Tibial nerve (tissue), 4 donors: ENCODE results near the gene DOCK1. TPM values are rescaled to one million over a fixed set of nuclear protein-coding genes. Genes with fewer than 3 reads are reported as not detected.

Experiments
- DNase-seq, 2 donors: peaks; one replicate each; pipeline ENCODE4 v3.0.0-alpha.2; 2019; ENCODE audit warnings: low spot score in 2 of 2
- H3K27ac ChIP-seq, 4 donors: fragments of 200-600 bp; sonication (generic) in 3 of 4; one replicate each; pipeline ENCODE4 v1.5.1; 2017 to 2019; ENCODE audit warnings: mild to moderate bottlenecking in 1 of 4
- H3K27me3 ChIP-seq, 2 donors: fragments of 200-600 bp; sonication (generic) in 1 of 2; one replicate each; pipeline versions ENCODE4 v1.5.1 to v1.6.0; 2017 to 2019
- H3K36me3 ChIP-seq, 3 donors: fragments of 200-600 bp; sonication (generic); one replicate each; pipeline ENCODE4 v1.5.1; 2018 to 2019
- H3K4me1 ChIP-seq, 4 donors: fragments of 200-600 bp; sonication (generic) in 3 of 4; one replicate each; pipeline ENCODE4 v1.5.1; 2017 to 2019
- H3K4me3 ChIP-seq, 4 donors: fragments of 200-600 bp; sonication (generic) in 3 of 4; one replicate each; pipeline ENCODE4 v1.5.1; 2017 to 2019; ENCODE audit warnings: mild to moderate bottlenecking in 1 of 4, moderate library complexity in 1 of 4
- H3K9me3 ChIP-seq, 4 donors: fragments of 200-600 bp; sonication (generic) in 3 of 4; one replicate each; pipeline ENCODE4 v1.5.1; 2017 to 2019
- CTCF ChIP-seq, 5 experiments: fragments of 200-600 bp in 3 of 5; fragments of 450-650 bp in 2 of 5; sonication (generic) in 3 of 5; IDR thresholded peaks; one replicate each; pipeline ENCODE4 v1.5.1; 2016 to 2019; ENCODE audit warnings: antibody characterized with exemption in 5 of 5, mild to moderate bottlenecking in 3 of 5, moderate library complexity in 2 of 5
- EP300 ChIP-seq, 2 donors: sonication (generic); formaldehyde crosslinking; IDR thresholded peaks; one replicate each; pipeline ENCODE4 v1.6.1; 2017; ENCODE audit warnings: antibody characterized with exemption in 2 of 2, mild to moderate bottlenecking in 1 of 2
- POLR2A ChIP-seq, 2 donors: fragments of 450-650 bp; IDR thresholded peaks; one replicate each; pipeline ENCODE4 v1.6.1; 2017; ENCODE audit warnings: antibody characterized with exemption in 2 of 2, mild to moderate bottlenecking in 2 of 2, moderate library complexity in 2 of 2
- WGBS, 2 donors: methylation state at CpG; one replicate each; pipeline ENCODE4 v1.1.5; 2018; 5-methylcytosine and 5-hydroxymethylcytosine counted together
- total RNA-seq, 4 donors: library from RNA; depleted of rRNA; stranded (reverse); fragments of >200 nt; gene quantifications; one replicate each; pipeline ENCODE4 v1.1.0, GENCODE V29; 2016

Gene DOCK1
- total RNA-seq, 4 donors from 2014 or later: 57.3 to 76.7 (median 63.7) TPM

GRCh38 chr10:126921162-126921561, 15.9 kb downstream of the DOCK1 start:
- H3K9me3 ChIP-seq: no peaks in the 10 kb centered on the region
- 84 to 97% methylated on average over 4 of the region's 4 CpGs for WGBS, 2 donors
- DNase-seq: no peak
- no peaks in the 10 kb centered on the region for H3K27me3 ChIP-seq
- peaks cover 0 to 50% (median 8%) of the 10 kb centered on the region in 4 donors for H3K4me1 ChIP-seq
- no peak overlapping the region for H3K4me3 ChIP-seq
- TF ChIP-seq EP300 (IDR thresholded peaks at IDR 0.05): no peak
- TF ChIP-seq CTCF (IDR thresholded peaks at IDR 0.05): no peak
- no peak for TF ChIP-seq POLR2A (IDR thresholded peaks at IDR 0.05)
- H3K27ac ChIP-seq: no peak overlapping the region
- H3K36me3 ChIP-seq: no peaks in the 10 kb centered on the region

GRCh38 chr10:126921974-126922525, 16.8 kb downstream of the DOCK1 start:
- Histone ChIP-seq H3K9me3 (no peaks in the 10 kb centered on the region), H3K4me1 (peaks cover 0 to 56% (median 8%) of the 10 kb centered on the region in 4 donors)
- 81 to 82% methylated on average over 4 of the region's 4 CpGs for WGBS, 2 donors

GRCh38 chr10:126924180-126924914, 19.1 kb downstream of the DOCK1 start:
- H3K4me1 ChIP-seq: peaks cover 0 to 36% (median 0%) of the 10 kb centered on the region in 4 donors
- whole genome bisulfite sequencing, 2 donors: 45 to 49% methylated on average over 6 of the region's 6 CpGs
- no peak overlapping the region for H3K4me3 ChIP-seq
- no peak for DNase-seq
- H3K9me3 ChIP-seq: no peaks in the 10 kb centered on the region
- no peaks in the 10 kb centered on the region for H3K27me3 ChIP-seq
- TF ChIP-seq CTCF (IDR thresholded peaks at IDR 0.05): no peak
- H3K36me3 ChIP-seq: peaks cover 0 to 20% (median 0%) of the 10 kb centered on the region in 3 donors
- no peak overlapping the region for H3K27ac ChIP-seq

More at GRCh38 chr10:126921974-126922525, 16.8 kb downstream of the DOCK1 start:
- Histone ChIP-seq H3K27ac (no peak overlapping the region), H3K36me3 (peaks cover 0 to 2% (median 0%) of the 10 kb centered on the region in 3 donors), H3K4me3 (no peak overlapping the region), H3K27me3 (no peaks in the 10 kb centered on the region)
- no peak for TF ChIP-seq CTCF (IDR thresholded peaks at IDR 0.05)
- TF ChIP-seq POLR2A (IDR thresholded peaks at IDR 0.05): no peak
- TF ChIP-seq EP300 (IDR thresholded peaks at IDR 0.05): no peak
- DNase-seq: no peak

- Histone ChIP-seq H3K36me3 (peaks cover 0 to 20% (median 0%) of the 10 kb centered on the region in 3 donors), H3K4me1 (peaks cover 0 to 33% (median 0%) of the 10 kb centered on the region in 4 donors), H3K27me3 (no peaks in the 10 kb centered on the region), H3K4me3 (no peak overlapping the region), H3K27ac (no peak overlapping the region), H3K9me3 (no peaks in the 10 kb centered on the region)
- no peak for DNase-seq
- 51 to 58% methylated on average over 3 of the region's 3 CpGs for WGBS, 2 donors
- no peak for TF ChIP-seq CTCF (IDR thresholded peaks at IDR 0.05)
- no peak for TF ChIP-seq POLR2A (IDR thresholded peaks at IDR 0.05)
Observed at GRCh38 chr10:126924915-126925300, 19.7 kb downstream of the DOCK1 start.

GRCh38 chr10:126926568-126926967, 21.3 kb downstream of the DOCK1 start:
- 74% methylated on average over 8 of the region's 8 CpGs for WGBS, 2 donors
- no peak for TF ChIP-seq EP300 (IDR thresholded peaks at IDR 0.05)
- DNase-seq: no peak

More at GRCh38 chr10:126926568-126926967, 21.3 kb downstream of the DOCK1 start:
- peaks cover 0 to 20% (median 0%) of the 10 kb centered on the region in 3 donors for H3K36me3 ChIP-seq
- no peak overlapping the region for H3K27ac ChIP-seq
- H3K4me3 ChIP-seq: no peak overlapping the region
- H3K4me1 ChIP-seq: peaks cover 0 to 46% (median 6%) of the 10 kb centered on the region in 4 donors
- H3K27me3 ChIP-seq: no peaks in the 10 kb centered on the region
- no peaks in the 10 kb centered on the region for H3K9me3 ChIP-seq
